ENCODE data around the gene RDH8.

The RDH8 gene

DNA sequence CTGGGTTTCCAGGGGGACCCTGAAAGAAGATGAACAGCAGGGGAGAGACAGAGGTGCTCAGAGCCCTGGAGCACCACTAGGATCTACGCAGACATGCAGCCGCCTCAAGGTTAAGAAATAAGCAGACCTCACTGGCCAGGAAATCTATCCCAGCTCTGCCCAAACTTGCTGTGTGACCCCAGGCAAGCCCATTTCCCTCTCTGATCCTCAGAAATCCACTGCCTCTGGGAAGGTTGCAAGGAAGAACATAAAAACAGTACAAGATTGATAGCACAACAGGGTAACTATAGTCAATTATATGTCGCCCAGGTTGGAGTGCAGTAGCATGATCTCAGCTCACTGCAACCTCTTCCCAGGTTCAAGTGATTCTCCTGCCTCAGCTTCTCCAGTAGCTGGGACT lies 23.8 kb upstream of the RDH8 start:
- no peak for DNase-seq
- H3K36me3 ChIP-seq, result no peaks in the 10 kb centered on the region
- H3K4me3 ChIP-seq (ENCODE audit: low read depth, low read length), result no peak overlapping the region
- H3K4me1 ChIP-seq, result no peaks in the 10 kb centered on the region
- no peaks in the 10 kb centered on the region for H3K9me3 ChIP-seq
- TF ChIP-seq, protein P1, sequence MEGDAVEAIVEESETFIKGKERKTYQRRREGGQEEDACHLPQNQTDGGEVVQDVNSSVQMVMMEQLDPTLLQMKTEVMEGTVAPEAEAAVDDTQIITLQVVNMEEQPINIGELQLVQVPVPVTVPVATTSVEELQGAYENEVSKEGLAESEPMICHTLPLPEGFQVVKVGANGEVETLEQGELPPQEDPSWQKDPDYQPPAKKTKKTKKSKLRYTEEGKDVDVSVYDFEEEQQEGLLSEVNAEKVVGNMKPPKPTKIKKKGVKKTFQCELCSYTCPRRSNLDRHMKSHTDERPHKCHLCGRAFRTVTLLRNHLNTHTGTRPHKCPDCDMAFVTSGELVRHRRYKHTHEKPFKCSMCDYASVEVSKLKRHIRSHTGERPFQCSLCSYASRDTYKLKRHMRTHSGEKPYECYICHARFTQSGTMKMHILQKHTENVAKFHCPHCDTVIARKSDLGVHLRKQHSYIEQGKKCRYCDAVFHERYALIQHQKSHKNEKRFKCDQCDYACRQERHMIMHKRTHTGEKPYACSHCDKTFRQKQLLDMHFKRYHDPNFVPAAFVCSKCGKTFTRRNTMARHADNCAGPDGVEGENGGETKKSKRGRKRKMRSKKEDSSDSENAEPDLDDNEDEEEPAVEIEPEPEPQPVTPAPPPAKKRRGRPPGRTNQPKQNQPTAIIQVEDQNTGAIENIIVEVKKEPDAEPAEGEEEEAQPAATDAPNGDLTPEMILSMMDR (IDR thresholded peaks at IDR 0.05; ENCODE audit: low read depth, low read length), result no peak
- no peaks in the 10 kb centered on the region for H3K27me3 ChIP-seq

DNA sequence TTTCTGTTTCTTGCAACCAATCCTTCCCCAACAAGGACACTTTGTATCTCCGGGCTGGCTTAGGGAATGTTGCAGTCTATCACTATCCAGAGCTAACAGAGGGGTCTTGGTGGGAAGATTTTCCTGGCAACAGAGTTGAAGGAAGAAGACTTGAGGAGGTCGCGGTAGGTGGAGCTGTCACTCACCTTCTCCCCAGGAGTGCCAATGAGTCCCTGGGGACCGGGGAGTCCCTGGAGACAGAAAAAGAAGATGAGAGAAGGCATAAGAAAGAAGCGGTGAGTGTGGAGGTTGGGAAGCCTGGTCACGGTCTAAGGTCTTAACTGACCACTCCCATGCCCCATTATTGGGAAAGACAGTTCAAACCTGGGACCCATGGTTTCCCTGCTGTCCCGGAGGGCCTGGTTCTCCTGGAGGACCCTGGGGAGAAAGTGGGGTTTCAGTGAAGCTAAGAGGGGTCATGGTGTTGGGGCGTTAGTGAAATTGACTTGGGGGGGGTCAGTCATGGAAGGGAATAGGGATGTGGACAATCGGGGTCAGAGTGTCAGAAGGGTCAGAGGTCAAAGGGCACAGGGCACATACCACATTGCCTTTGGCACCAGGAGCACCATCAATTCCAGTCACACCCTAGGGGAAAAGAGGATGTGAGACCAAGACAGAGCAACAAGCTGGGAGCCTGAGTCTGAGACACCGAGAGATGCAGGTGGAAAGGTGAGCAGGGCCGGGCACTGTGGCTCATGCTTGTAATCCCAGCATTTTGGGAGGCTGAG lies 21.7 kb upstream of the RDH8 start:
- TF ChIP-seq, protein P1 (IDR thresholded peaks at IDR 0.05; ENCODE audit: low read depth, low read length), result no peak
- H3K4me3 ChIP-seq (ENCODE audit: low read depth, low read length), result no peak overlapping the region
- no peaks in the 10 kb centered on the region for H3K9me3 ChIP-seq
- no peaks in the 10 kb centered on the region for H3K4me1 ChIP-seq
- H3K36me3 ChIP-seq, result no peaks in the 10 kb centered on the region
- no peaks in the 10 kb centered on the region for H3K27me3 ChIP-seq
- DNase-seq, result no peak

- Histone ChIP-seq H3K27me3 (peaks cover 2% of the 10 kb centered on the region; the same call in 1 of the 2 replicates), H3K36me3 (no peaks in the 10 kb centered on the region), H3K4me3 (ENCODE audit: low read depth, low read length) (no peak overlapping the region), H3K4me1 (no peaks in the 10 kb centered on the region), H3K9me3 (no peaks in the 10 kb centered on the region)
- TF ChIP-seq, protein P1 (IDR thresholded peaks at IDR 0.05; ENCODE audit: low read depth, low read length), result no peak
- no peak for DNase-seq
Observed at GRCh38 chr19:9995084-9995483, 18.2 kb upstream of the RDH8 start.

DNA sequence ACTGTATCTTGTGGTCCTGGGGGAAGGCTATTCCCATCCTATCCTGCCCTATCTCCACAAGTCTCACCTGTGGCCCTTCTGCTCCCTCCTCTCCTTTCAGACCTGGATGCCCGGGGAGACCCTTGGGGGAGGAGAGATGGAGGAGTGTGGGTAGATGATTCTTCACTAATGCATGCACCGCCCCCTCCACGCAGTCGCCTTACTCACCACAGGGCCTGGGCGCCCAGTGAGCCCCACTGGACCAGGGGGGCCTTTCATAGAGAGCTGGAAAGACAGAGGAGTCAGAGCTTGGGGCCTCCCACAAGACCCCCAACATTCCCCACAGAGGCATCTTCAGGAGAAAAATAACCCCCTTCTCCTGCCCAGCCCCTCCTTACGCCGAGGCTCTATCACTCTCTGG lies 17.3 kb upstream of the RDH8 start:
- no peaks in the 10 kb centered on the region for H3K9me3 ChIP-seq
- H3K4me3 ChIP-seq (ENCODE audit: low read depth, low read length), result no peak overlapping the region
- no peaks in the 10 kb centered on the region for H3K4me1 ChIP-seq
- peaks cover 2% of the 10 kb centered on the region; the same call in 1 of the 2 replicates for H3K27me3 ChIP-seq
- DNase-seq, result no peak
- H3K36me3 ChIP-seq, result no peaks in the 10 kb centered on the region
- TF ChIP-seq, protein P1 (IDR thresholded peaks at IDR 0.05; ENCODE audit: low read depth, low read length), result no peak

- Histone ChIP-seq H3K4me3 (ENCODE audit: low read depth, low read length) (no peak overlapping the region), H3K9me3 (no peaks in the 10 kb centered on the region), H3K36me3 (no peaks in the 10 kb centered on the region), H3K4me1 (no peaks in the 10 kb centered on the region), H3K27me3 (peaks cover 2% of the 10 kb centered on the region; the same call in 1 of the 2 replicates)
- TF ChIP-seq, protein P1 (IDR thresholded peaks at IDR 0.05; ENCODE audit: low read depth, low read length), result no peak
- DNase-seq, result no peak
Observed at GRCh38 chr19:9996541-9996940, 16.7 kb upstream of the RDH8 start.

DNA sequence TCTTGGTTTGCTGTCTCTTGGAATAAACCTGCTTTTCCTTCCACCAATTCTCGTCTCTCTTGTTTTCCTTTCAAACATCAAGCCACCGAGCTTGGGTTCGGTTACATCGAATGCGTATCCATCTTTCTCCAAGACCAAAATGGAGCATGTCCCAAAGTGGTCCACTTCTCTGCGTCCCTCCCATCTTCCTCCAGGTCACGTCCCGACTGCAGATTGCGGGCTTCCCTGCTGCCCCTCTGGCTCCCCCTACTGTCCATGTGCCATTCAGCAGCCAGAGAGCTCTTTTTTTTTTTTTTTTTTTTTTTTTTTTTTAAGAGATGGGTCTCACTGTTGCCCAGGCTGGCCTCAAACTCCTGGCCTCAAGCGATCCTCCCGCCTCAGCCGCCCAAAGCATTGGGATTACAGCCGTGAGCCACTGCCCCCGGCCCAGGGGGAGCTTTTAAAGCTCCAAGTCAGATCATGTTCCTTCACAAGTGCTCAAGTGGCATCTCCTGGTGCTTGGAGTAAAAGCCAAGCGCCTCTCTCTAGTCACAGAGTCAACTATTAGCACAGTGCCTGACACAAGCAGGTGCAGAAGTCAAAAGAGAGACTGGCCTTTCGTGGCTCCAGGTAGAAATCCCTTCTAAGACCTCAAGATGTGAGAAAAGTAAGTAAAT lies 13.0 kb upstream of the RDH8 start:
- TF ChIP-seq, protein P1 (IDR thresholded peaks at IDR 0.05; ENCODE audit: low read depth, low read length), result peak; percentile 92
- H3K4me1 ChIP-seq, result no peaks in the 10 kb centered on the region
- peak; percentile 80 for DNase-seq
- H3K4me3 ChIP-seq (ENCODE audit: low read depth, low read length), result no peak overlapping the region
- H3K9me3 ChIP-seq, result peaks cover 3% of the 10 kb centered on the region; the same call in 1 of the 2 replicates
- no peaks in the 10 kb centered on the region for H3K36me3 ChIP-seq
- H3K27me3 ChIP-seq, result peaks cover 2% of the 10 kb centered on the region; the same call in 1 of the 2 replicates

All from BE2C (cell line).